ENCODE data around the gene CLEC2L.
"Not testable (repeated sequence)": the region's sequence is repeated elsewhere in the genome, so short reads cannot be mapped to it uniquely, and the experiment has no call there.

Gene CLEC2L

GRCh38 chr7:139553991-139554700 is 30.7 kb downstream of the CLEC2L start:
- H3K4me3 ChIP-seq (ENCODE audit: low read depth, low read length), result not testable (repeated sequence)

- H3K4me3 ChIP-seq (ENCODE audit: low read depth, low read length), result no peak overlapping the region
These were observed 34.5 kb downstream of the CLEC2L start for GRCh38 chr7:139557857-139558581.

- H3K4me3 ChIP-seq (ENCODE audit: low read depth, low read length), result no peak overlapping the region
These were observed 36.0 kb downstream of the CLEC2L start for GRCh38 chr7:139559364-139560105.

GRCh38 chr7:139560199-139560598 is 36.7 kb downstream of the CLEC2L start:
- H3K4me3 ChIP-seq (ENCODE audit: low read depth, low read length), result no peak overlapping the region

GRCh38 chr7:139560678-139561077 is 37.2 kb downstream of the CLEC2L start:
- no peak overlapping the region for H3K4me3 ChIP-seq (ENCODE audit: low read depth, low read length)

- no peak overlapping the region for H3K4me3 ChIP-seq (ENCODE audit: low read depth, low read length)
These were observed 39.0 kb downstream of the CLEC2L start for GRCh38 chr7:139562491-139562890.

- no peak overlapping the region for H3K4me3 ChIP-seq (ENCODE audit: low read depth, low read length)
These were observed 39.6 kb downstream of the CLEC2L start for GRCh38 chr7:139562961-139563565.

GRCh38 chr7:139563856-139564255 is 40.4 kb downstream of the CLEC2L start:
- H3K4me3 ChIP-seq (ENCODE audit: low read depth, low read length), result no peak overlapping the region

GRCh38 chr7:139566075-139566474 is 42.6 kb downstream of the CLEC2L start:
- no peak overlapping the region for H3K4me3 ChIP-seq (ENCODE audit: low read depth, low read length)

GRCh38 chr7:139566736-139567646 is 43.5 kb downstream of the CLEC2L start:
- no peak overlapping the region for H3K4me3 ChIP-seq (ENCODE audit: low read depth, low read length)

GRCh38 chr7:139567647-139568345 is 44.3 kb downstream of the CLEC2L start:
- H3K4me3 ChIP-seq (ENCODE audit: low read depth, low read length), result no peak overlapping the region

GRCh38 chr7:139568346-139568675 is 44.8 kb downstream of the CLEC2L start:
- no peak overlapping the region for H3K4me3 ChIP-seq (ENCODE audit: low read depth, low read length)

GRCh38 chr7:139568813-139569490 is 45.5 kb downstream of the CLEC2L start:
- no peak overlapping the region for H3K4me3 ChIP-seq (ENCODE audit: low read depth, low read length)

- no peak overlapping the region for H3K4me3 ChIP-seq (ENCODE audit: low read depth, low read length)
These were observed 46.6 kb downstream of the CLEC2L start for GRCh38 chr7:139570119-139570518.

GRCh38 chr7:139570626-139571025 is 47.1 kb downstream of the CLEC2L start:
- no peak overlapping the region for H3K4me3 ChIP-seq (ENCODE audit: low read depth, low read length)

- H3K4me3 ChIP-seq (ENCODE audit: low read depth, low read length), result no peak overlapping the region
These were observed 47.7 kb downstream of the CLEC2L start for GRCh38 chr7:139571190-139571589.

- no peak overlapping the region for H3K4me3 ChIP-seq (ENCODE audit: low read depth, low read length)
These were observed 48.2 kb downstream of the CLEC2L start for GRCh38 chr7:139571651-139572050.

GRCh38 chr7:139572071-139572470 is 48.6 kb downstream of the CLEC2L start:
- H3K4me3 ChIP-seq (ENCODE audit: low read depth, low read length), result no peak overlapping the region

- H3K4me3 ChIP-seq (ENCODE audit: low read depth, low read length), result no peak overlapping the region
These were observed 49.4 kb downstream of the CLEC2L start for GRCh38 chr7:139572704-139573385.

Measured in iPS-11a (cell line).